ENCODE data around the gene TRHDE. TPM values are rescaled to one million over a fixed set of nuclear protein-coding genes. Genes with fewer than 3 reads are reported as not detected.

TRHDE gene
- total RNA-seq, 1 experiment from 2014 or later: 24.5 TPM

DNA sequence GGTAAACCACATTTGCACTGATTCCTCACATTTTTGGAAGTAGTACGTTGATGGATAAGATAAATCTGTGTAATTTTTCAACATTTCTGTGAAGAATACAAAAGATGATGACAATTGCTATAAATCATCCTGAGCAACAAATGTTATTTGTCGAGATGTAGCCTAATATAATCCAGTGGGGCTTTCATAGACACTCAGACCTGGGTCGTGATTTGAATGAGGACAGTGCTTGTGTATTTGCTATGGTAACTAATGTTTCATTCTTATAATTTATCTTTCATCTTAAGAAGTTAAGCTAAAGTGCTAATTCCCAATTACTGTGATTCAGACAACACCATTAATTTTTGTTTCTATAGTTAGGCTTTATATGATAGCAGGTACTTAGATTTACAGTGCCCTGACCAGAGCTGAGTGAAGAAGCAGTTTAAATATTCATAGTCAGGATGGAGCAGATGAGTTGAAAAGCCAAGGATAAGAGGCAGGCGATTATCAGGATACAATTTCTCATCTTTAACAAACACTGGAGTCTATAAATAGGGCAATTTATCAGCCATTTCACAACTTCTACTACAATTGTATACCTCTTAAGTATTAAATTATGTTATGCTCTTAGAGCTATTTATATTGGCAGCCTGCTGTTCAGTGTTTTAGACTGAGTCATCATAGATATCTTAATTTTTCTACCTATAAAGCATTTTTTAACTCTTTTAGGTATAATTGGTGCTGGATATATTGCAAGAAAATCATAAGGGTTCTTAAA, 359.9 kb downstream of the TRHDE start:
- no peaks in the 10 kb centered on the region for H3K4me1 ChIP-seq (ENCODE audit: insufficient read depth, low read length, poor library complexity, severe bottlenecking)
- no peak for TF ChIP-seq EZH2 (IDR thresholded peaks at IDR 0.05; ENCODE audit: borderline replicate concordance, low read depth, low read length, poor library complexity, severe bottlenecking)
- TF ChIP-seq, protein P1, sequence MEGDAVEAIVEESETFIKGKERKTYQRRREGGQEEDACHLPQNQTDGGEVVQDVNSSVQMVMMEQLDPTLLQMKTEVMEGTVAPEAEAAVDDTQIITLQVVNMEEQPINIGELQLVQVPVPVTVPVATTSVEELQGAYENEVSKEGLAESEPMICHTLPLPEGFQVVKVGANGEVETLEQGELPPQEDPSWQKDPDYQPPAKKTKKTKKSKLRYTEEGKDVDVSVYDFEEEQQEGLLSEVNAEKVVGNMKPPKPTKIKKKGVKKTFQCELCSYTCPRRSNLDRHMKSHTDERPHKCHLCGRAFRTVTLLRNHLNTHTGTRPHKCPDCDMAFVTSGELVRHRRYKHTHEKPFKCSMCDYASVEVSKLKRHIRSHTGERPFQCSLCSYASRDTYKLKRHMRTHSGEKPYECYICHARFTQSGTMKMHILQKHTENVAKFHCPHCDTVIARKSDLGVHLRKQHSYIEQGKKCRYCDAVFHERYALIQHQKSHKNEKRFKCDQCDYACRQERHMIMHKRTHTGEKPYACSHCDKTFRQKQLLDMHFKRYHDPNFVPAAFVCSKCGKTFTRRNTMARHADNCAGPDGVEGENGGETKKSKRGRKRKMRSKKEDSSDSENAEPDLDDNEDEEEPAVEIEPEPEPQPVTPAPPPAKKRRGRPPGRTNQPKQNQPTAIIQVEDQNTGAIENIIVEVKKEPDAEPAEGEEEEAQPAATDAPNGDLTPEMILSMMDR (conservative IDR thresholded peaks at IDR 0.05; ENCODE audit: low read depth, low read length): no peak
- POLR2A ChIA-PET (ENCODE audit: low non-redundant PET): interaction anchor here (0.6 kb wide), 1 partner anchor 290 kb away, joined by 3 read pairs; no protein-coding TSS in a partner anchor
- CTCF ChIA-PET: no interaction called here
- no TSS peak for BruUV-seq (replicated peaks)
- no peak for DNase-seq (ENCODE audit: low spot score)
- no peak overlapping the region for H3K4me3 ChIP-seq (ENCODE audit: low read depth, low read length, poor library complexity, severe bottlenecking)
- H3K9me3 ChIP-seq (ENCODE audit: low read depth, low read length, poor library complexity, severe bottlenecking): no peaks in the 10 kb centered on the region
- H3K27ac ChIP-seq (ENCODE audit: low read depth, low read length, poor library complexity, severe bottlenecking): no peak overlapping the region
- no peaks in the 10 kb centered on the region for H3K27me3 ChIP-seq (replicated peaks; ENCODE audit: insufficient read depth, low read depth, low read length, poor library complexity)
- intact Hi-C loops (cut with micrococcal nuclease; ENCODE audit: unreplicated experiment): no loop called here
- no peaks in the 10 kb centered on the region for H3K36me3 ChIP-seq (ENCODE audit: insufficient read depth, low read length, poor library complexity, severe bottlenecking)

DNA sequence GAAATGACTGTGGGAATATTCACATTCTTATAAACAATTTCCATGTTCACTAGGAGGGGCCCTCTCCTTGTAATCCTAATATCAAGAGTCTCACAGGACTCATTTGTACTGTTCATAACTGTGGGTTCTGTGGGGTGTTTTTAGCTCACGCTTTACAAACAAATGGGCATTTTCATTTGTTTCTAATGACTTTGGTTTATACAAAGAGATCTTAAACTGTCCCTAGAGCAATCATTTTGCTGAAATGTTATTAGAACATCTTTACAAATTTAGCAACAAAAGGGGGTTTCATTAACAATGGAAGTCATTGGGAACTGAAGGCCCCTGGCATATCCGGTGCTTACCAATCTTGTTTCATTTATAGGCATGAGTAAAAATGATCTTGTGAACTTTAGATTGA, 370.5 kb downstream of the TRHDE start:
- H3K27ac ChIP-seq (ENCODE audit: low read depth, low read length, poor library complexity, severe bottlenecking): no peak overlapping the region
- no peaks in the 10 kb centered on the region for H3K9me3 ChIP-seq (ENCODE audit: low read depth, low read length, poor library complexity, severe bottlenecking)
- H3K4me3 ChIP-seq (ENCODE audit: low read depth, low read length, poor library complexity, severe bottlenecking): no peak overlapping the region
- ChIA-PET POLR2A (ENCODE audit: low non-redundant PET) (no interaction called here), CTCF (no interaction called here)
- TF ChIP-seq, protein P1 (conservative IDR thresholded peaks at IDR 0.05; ENCODE audit: low read depth, low read length): no peak
- TF ChIP-seq EZH2 (IDR thresholded peaks at IDR 0.05; ENCODE audit: borderline replicate concordance, low read depth, low read length, poor library complexity, severe bottlenecking): no peak
- BruUV-seq (replicated peaks): no TSS peak
- no peaks in the 10 kb centered on the region for H3K36me3 ChIP-seq (ENCODE audit: insufficient read depth, low read length, poor library complexity, severe bottlenecking)
- H3K27me3 ChIP-seq (replicated peaks; ENCODE audit: insufficient read depth, low read depth, low read length, poor library complexity): no peaks in the 10 kb centered on the region
- intact Hi-C loops (cut with micrococcal nuclease; ENCODE audit: unreplicated experiment): no loop called here
- no peak for DNase-seq (ENCODE audit: low spot score)
- no peaks in the 10 kb centered on the region for H3K4me1 ChIP-seq (ENCODE audit: insufficient read depth, low read length, poor library complexity, severe bottlenecking)

DNA sequence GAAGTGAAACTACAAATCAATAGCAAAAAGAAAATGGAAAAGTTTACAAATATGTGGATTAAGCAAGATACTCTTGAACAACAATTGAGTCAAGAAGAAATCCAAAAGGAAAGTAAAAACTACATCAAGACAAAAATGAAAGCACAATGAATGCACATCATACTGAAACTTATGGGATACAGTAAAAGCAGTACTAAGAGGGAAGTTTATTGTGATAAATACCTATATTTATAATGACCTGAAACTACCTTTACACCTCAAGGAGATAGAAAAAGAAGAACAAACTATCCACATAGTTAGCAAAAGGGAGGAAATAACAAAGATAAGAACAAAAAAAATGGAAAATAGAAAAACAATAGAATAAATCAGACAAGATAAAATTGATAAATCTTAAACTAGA, 375.0 kb downstream of the TRHDE start:
- intact Hi-C loops (cut with micrococcal nuclease; ENCODE audit: unreplicated experiment): no loop called here
- Histone ChIP-seq H3K27ac (ENCODE audit: low read depth, low read length, poor library complexity, severe bottlenecking) (no peak overlapping the region), H3K4me3 (ENCODE audit: low read depth, low read length, poor library complexity, severe bottlenecking) (no peak overlapping the region), H3K9me3 (ENCODE audit: low read depth, low read length, poor library complexity, severe bottlenecking) (no peaks in the 10 kb centered on the region), H3K27me3 (replicated peaks; ENCODE audit: insufficient read depth, low read depth, low read length, poor library complexity) (no peaks in the 10 kb centered on the region), H3K4me1 (ENCODE audit: insufficient read depth, low read length, poor library complexity, severe bottlenecking) (no peaks in the 10 kb centered on the region), H3K36me3 (ENCODE audit: insufficient read depth, low read length, poor library complexity, severe bottlenecking) (no peaks in the 10 kb centered on the region)
- ChIA-PET CTCF (no interaction called here), POLR2A (ENCODE audit: low non-redundant PET) (no interaction called here)
- BruUV-seq (replicated peaks): no TSS peak
- no peak for TF ChIP-seq EZH2 (IDR thresholded peaks at IDR 0.05; ENCODE audit: borderline replicate concordance, low read depth, low read length, poor library complexity, severe bottlenecking)
- TF ChIP-seq, protein P1 (conservative IDR thresholded peaks at IDR 0.05; ENCODE audit: low read depth, low read length): no peak
- DNase-seq (ENCODE audit: low spot score): no peak
